DMS114 treated with DMSO at 0.1 percent for 48 hours (cell line): ENCODE results near the gene ABCC6.
"Not testable (repeated sequence)": the region's sequence is repeated elsewhere in the genome, so short reads cannot be mapped to it uniquely, and the experiment has no call there.

Experiments
- DNase-seq: peaks from one replicate; lab custom pipeline; 2025; ENCODE audit not compliant: unreplicated experiment; lab: John Stamatoyannopoulos, UW

ABCC6 gene

DNA sequence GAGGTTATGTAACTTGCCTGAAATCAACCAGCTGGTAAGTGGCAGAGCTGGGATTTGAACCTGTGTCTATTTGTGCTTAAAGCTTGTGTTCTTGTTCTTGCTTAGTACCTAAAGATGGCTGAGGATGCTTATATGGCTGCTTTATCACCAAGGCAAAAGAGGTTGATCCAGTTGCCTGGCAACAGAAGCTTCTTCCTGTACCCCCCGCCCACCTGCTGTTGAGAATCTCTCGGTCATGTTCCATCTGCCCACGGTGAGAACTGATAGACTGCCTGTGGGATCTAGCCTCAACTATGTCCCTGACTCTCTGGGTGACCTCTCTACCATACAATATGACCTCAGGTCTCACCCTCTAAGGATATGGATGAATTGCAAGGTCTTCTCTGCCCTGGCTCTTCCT, 60.7 kb downstream of the ABCC6 start:
- no peak for DNase-seq

DNA sequence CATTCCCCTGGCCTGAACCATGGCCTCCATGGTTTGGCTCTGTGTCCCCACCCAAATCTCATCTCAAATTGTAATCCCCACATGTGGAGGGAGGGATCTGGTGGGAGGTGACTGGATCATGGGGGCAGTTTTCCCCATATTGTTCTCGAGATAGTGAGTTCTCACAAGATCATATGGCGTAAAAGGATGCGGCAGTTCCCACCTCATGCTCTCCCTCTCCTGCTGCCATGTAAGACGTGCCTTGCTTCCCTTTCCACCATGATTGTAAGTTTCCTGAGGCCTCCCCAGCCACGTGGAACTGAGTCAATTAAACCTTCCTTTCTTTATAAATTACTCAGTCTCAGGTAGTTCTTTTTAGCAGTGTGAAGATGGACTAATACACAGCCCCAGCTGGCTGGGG, 61.5 kb downstream of the ABCC6 start:
- not testable (repeated sequence) for DNase-seq

DNA sequence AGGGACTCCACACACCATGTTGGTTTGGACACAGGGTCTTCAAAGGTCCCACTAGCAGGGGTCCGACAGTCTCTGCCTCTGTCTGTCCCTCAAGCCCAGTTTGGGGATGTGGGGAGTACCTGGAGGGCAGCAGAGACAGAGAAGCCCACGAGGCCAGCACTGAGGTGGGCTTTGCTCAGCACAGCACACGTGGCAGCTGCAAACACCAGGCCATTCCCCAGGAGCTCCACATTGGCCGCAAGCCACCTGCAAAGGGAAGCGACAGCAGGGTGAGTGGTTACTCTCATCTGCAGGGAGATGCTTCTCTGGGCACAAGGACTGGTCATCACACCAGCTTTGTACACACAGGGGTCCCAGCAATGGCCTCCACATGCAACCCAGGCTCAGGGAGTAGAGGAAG, 62.0 kb downstream of the ABCC6 start:
- no peak for DNase-seq

DNA sequence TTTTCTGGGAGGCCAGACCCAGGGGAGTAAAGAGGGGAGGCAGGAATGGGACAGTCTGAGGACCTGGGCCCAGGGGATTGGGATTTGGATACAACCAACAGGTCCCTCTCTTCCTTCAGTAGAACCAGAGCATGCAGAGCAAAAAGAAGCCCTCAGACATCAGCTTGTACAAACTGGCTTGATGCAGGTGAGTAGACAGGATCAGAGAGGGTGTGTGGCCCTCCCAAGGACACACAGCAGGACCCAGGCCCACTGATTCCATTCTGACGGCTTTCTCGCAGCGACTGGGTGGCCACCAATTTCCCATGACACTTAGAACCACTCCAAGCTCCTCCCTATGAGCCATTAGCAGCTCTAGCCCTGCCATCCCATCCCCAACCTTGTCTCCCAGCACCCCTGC, 63.6 kb downstream of the ABCC6 start:
- DNase-seq = no peak

DNA sequence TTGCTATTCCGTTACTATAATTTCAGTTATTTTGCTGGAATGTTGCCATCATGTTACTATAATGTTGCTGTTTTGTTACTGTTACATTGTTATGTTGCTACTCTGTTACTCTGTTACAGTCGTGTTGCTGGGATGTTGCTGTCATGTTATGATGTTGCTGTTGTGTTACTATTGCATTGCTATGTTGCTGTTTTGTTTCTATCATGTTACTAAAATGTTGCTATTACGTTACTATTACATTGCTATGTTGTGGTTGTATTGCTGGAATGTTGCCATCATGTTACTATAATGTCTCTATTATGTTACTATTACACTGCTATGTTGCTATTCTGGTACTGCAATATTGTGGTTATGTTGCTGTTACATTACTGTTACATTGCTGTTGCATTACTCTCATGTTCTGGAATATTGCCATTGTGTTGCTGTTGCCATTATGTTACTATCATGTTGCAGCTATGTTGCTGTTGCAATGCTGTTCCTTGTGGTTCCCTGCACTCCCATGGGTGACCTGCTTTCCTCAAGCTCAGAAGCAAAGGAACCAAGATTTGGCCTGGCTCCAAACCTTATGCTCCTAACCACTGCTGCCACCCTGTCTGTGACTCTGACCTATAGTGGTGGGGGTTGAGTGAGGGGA, 64.4 kb downstream of the ABCC6 start:
- no peak for DNase-seq

DNA sequence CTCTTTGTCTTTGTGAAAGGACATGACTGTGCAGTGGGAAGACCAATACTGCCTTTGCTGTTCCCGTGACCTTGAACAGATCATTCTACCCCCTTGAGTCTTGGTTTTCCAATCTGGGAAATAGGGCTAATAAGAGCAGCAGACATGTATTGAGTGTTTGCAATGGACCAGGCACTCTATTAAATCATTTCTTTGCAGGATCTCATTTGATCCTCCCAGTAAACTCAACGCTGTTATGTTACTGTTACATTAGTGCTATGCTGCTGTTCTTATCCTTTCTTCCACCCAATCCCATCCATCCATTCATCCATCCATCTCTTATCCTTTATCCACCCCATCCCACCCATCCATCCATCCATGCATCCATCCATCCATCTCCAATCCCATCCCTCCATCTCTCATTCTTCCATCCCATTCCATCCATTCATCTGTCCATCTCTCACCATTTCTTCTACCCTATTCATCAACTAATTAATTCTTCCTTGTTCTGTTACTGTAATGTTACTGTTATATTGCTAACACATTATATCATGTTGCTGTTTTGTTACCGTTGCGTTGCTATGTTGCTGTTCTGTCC, 65.1 kb downstream of the ABCC6 start:
- DNase-seq = no peak

DNA sequence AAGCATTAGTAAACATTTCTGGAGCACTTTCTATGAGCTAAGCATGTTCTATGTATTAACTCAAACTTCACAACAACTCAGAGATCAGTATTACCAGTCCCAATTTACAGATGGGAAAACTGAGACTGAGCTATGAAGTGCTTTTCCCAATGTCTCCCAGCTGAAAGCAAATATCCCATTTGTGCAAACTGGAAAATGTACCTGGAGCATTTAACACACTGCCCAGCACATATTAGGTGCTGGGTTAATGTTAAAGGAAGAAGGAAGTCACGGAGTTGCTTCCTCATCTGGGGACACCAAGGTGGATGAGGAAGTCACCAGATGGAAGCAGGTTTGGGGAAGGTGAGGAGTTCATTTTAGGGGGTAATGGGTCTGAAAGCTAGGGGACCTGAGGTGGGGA, 66.1 kb downstream of the ABCC6 start:
- DNase-seq = no peak

DNA sequence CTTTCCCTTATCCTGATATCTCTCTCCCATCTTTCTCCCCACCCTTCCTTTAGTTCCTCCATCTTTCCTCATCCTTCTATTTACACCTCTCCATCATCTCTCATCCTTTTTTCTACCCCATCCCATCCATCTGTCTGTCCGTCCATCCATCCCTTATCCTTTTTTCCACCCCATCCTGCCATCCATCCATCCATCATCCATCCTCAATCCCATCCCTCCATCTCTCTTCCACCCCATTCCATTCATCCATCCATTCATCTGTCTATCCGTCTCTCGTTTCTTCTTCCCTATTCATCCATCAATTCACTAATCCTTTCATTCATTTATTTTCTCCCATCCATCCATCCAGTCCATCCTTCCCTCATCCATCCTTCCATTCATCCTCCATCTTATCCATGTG, 68.1 kb downstream of the ABCC6 start:
- DNase-seq = no peak

DNA sequence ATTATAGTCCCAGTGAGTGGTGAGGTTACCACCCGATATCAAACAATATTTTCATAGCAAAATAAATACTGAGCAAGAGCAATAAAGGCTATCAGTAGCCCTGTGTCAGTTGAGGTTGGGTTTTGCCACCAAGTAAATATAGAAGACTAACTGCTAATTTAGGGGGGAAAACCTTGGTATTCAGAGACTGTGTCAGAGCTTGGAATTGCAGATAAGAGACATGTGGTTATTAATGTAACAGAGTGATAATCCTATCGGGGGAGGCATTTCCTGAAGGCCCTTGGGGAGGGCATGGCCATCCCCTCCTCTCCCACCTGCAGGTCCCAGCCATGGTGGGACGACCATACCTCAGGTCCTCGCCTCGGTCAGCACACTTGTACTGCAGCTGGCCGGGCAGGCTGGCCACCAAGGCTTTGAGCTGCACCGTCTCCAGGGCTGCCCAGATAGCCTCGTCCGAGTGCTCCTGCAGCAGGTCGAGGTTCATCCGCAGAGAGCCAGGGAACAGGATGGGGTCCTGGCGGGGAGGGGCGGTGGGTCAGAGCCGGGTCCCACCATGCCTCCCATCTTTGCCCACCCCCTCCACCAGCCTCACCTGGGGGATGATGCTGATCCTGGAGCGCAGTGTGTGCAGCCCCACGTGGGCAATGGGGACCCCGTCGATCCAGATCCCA, 68.9 kb downstream of the ABCC6 start:
- DNase-seq = no peak

DNA sequence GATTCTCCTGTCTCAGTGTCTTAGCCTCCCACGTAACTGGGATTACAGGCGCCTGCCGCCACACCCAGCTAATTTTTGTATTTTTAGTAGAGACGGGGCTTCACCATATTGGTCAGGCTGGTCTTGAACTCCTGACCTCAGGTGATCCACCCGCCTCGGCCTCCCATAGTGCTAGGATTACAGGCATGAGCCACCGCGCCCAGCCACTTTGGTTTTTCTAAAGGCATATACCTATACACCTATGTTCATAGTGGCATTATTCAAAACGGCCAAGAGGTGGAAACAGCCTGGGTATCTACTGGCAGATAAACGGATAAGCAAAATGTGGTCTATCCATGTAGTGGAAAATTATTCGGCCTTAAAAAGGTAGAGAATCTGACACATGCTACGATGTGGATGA, 70.3 kb downstream of the ABCC6 start:
- not testable (repeated sequence) for DNase-seq

DNA sequence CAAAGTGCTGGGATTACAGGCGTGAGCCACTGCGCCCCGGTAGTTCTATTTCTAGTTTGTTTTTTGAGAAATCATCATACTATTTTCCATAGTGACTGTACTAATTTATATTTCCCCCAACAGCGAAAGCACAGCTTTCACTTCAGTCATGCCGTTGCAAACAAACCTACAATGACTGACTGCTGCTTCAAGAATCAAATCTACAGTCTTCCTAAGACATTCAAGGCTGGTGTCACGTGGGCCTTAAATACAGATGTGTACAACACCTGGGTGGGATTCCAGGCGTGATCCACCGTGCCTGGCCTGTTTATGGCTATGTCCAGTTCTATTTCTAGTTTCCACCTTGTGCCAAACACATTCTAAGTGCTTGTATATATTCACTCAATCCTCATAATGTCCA, 72.0 kb downstream of the ABCC6 start:
- no peak for DNase-seq

DNA sequence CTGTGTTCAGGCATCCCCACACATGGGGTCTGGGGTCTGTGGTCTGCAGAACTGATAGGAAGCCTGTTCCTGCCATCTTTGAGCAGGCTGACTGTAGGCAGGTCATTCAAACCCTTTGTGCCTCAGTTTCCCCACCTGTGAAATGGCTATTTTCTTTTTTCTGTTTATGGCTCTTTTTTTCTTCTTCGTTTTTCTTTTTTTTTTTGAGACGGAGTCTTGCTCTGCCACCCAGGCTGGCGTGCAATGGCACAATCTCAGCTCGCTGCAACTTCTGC, 72.5 kb downstream of the ABCC6 start:
- no peak for DNase-seq

DNA sequence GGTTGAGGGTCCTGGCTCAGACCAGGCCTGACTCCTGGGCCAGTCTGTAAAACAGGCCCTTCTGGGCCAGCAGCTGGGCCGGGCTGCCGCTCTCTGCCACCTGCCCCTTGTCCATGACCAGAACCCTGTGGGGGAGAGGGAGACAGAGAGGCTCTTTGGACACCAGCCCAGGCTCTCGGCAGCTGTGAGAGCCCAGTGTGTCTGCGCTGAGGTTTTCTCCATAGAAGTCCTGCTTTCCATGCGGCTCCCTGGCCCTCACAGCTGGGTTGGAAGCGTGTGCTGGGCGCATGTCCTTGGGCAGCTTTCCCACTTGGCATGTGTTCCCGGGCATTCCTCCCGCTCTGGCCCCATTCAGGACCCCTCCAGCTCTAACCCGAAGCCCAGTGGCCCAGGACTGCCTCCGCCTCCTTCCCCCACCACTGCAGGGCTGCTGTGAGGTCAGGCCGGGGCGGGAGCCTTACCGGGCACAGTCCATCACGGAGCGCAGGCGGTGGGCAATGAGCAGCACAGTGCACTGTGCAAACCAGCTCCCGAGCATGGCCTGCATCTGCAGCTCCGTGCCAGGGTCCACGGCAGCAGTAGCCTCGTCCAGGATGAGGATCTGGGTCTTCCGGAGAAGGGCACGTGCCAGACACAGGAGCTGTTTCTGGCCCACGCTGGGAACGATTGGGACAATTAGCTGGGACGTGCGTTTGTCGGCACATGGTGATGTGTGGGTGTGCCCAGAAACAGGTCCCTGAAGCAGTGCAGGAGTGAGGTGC, 73.0 kb downstream of the ABCC6 start:
- no peak for DNase-seq

DNA sequence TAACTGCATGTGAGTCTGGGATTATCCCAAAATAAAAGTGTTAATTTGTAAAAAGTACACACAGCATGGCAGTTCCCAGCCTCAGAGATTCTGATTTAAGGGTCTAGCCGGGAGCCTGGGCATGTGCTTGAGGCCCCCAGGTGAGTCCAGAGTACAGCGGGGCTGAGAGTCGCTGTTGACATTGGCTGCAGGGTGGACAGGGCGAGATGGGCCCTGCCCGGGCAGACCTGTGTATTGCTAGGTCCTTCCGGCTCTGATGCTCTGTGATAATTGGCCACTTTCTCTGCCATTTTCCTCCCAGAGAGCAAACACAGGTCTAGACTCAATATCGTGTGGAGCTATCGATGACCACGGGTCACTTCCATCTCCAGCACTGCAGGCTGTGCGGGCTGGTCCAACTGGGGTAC, 73.6 kb downstream of the ABCC6 start:
- no peak for DNase-seq

DNA sequence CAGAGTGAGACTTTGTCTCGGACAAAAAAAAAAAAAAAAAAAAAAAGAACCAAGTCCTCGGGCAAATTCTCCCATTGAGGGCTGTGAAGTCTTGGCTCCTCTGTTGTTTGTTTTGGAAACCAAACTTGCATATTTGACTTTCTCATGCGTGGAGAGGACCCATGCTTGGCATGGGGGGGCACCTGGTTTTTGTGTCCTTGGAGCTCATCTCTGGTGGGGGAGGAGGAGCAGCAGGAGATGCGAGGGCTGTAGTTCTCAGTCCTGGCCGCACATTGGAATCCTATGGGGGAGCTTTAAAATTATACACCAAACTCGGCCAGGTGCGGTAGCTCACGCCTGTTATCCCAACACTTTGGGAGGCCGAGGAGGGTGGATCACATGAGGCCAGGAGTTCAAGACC, 74.5 kb downstream of the ABCC6 start:
- DNase-seq = no peak

DNA sequence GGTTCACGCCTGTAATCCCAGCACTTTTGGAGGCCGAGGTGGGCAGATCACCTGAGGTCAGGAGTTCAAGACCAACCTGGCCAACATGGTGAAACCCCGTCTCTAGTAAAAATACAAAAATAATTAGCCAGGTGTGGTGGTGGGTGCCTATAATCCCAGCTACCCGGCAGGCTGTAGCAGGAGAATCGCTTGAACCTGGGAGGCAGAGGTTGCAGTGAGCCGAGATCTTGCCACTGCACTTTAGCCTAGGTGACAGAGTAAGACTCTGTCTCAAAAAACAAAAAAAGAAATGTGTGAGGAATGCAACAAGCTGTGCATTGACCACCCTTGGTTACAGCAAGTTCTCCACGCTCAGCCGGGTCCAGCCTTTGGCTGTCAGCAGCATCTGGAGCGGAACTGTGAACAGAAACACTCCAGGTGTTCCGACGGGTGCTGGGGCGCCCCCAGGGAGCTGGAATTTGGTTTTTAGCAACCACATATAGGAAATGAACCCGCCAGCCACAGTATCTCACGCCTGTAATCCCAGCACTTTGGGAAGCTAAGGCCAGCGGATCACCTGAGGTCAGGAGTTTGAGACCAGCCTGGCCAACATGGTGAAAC, 75.2 kb downstream of the ABCC6 start:
- not testable (repeated sequence) for DNase-seq

DNA sequence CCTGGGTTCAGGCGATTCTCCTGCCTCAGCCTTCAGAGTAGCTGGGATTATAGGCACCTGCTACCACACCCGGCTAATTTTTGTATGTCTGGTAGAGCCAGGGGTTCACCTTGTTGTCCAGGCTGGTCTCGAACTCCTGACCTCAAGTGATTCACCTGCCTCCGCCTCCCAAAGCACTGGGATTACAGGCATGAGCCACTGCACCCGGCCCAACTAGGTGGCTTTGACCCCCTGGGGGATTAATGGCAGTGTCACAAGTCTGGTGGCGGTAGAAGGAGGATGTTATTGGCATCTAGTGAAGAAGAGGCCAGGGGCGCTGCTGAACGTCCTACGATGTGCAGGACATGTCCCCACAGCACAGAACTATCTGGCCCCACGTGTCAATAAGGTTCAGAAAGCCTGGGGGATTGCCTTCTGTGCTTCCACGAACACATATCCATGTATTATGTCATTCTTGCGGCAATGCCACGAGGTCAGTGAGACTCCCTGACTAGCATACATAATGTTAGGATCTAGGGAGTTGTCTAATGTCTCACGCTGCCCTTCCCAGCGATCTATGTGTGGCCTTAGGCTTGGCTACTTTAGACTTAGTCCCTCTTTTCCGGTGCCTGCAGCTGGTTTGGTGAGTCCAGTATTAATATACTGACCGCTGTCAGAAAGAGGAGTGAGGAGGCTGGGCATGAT, 75.8 kb downstream of the ABCC6 start:
- no peak for DNase-seq

DNA sequence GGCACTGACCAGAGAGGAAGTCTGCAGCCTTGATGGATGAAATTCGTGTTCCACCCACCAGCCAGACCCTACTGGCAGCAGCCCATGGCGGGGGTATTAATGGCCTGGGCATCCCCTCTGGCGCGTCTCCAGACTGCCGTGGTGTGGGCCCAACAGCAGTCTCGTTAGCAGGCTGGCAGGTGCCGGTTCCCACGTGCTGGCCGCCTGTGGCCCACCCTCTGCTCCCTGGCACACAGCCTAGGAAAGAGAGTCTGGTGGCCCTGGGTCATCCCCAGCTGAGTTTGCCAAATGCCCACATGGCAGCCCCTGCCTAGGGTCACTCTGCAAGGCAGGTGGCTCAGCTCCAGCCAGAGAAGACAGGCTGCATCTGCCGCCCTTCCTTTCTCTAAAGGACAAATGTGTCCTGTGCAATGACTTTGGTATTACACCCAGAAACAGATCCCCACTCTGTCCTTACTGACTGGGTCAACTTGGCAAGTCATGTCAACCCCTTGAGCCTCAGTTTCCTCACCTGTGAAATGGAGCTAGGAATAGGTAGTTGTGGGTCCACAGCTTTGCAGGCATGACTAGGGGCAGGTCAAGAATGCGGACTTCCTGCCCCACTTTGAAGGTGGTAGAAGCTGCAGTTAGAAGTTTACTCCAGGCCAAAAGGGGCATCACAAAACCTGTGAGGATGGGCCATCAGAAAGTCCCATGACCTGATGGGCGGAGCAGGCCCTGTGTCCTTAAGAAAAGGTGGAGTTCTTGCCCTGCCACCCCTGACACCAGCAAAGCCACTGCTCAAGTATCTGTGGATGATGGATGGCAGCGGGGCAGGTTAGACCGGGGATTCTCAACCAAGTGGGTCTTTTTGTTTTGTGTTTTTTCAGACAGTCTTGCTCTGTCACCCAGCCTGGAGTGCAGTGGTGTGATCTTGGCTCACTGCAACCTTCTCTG, 76.6 kb downstream of the ABCC6 start:
- no peak for DNase-seq

DNA sequence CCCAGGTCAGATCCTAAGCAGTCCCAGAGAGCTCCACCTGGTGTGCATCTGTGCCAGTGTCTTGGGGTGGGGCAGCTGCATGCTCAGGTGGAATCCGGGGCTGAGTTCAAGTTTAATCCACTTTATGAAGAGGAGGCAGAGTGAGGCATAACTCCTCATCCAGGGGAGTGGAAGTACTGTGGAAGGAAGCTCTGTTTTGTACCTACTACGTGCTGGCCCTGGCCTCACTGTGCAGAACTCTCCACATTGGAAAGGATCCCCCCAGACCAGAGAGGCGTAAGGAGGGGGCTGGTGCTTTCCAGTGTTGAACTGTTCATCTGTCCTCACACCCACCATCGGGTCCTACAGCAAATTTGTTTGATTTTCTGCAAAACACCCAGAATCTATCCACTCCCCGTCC, 78.0 kb downstream of the ABCC6 start:
- no peak for DNase-seq

DNA sequence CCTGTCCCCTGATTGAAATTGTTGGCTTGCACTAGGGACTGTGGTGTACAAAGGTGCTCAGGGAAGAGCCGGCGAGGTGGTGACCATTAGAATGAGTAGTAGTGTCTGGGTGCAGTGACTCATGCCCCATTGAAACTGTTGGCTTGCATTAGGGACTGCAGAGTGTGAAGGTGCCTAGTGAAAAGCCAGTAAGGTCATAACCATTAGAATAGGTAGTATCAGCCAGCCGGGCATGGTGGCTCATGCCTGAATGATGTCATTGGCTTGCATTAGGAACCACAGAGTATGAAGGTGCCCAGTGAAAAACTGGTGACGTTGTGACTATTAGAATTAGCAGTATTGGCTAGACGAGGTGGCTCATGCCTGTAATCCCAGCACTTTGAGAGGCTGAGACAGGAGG, 78.9 kb downstream of the ABCC6 start:
- no peak for DNase-seq
